Measurements from ENCODE around the gene BARHL1.

- no peak for TF ChIP-seq CTCF (IDR thresholded peaks at IDR 0.05)
- TF ChIP-seq POLR2A (IDR thresholded peaks at IDR 0.05; ENCODE audit: low read length): no peak
- TF ChIP-seq MYC (IDR thresholded peaks at IDR 0.05; ENCODE audit: borderline replicate concordance, low read length): no peak
- no peak for TF ChIP-seq JUN (IDR thresholded peaks at IDR 0.05)
- TF ChIP-seq CHD4 (IDR thresholded peaks at IDR 0.05; ENCODE audit: borderline replicate concordance): no peak
- no peak for TF ChIP-seq NFE2L2 (conservative IDR thresholded peaks at IDR 0.05; ENCODE audit: low read length)
- no peak for TF ChIP-seq RFX5 (IDR thresholded peaks at IDR 0.05)
Measured at GRCh38 chr9:132543251-132543650, 39.2 kb upstream of the BARHL1 start.
